Activated CD8-positive, alpha-beta T cell treated with anti-CD3 and anti-CD28 coated beads for 36 hours (primary cell): ENCODE results near the gene FAM200A. TPM values are rescaled to one million over a fixed set of nuclear protein-coding genes. Genes with fewer than 3 reads are reported as not detected.
A peak's percentile ranks its signal among the peaks of the same experiment; 100 is the strongest.

ENCODE experiments used
- ATAC-seq: fragments of 200-7000 bp; cut with Tn5 transposase; one replicate; pipeline ENCODE4 v1.10.0; 2021; ENCODE audit warnings: mild to moderate bottlenecking, moderate library complexity
- CTCF ChIA-PET: fragments of 350-600 bp; sonication (Branson Sonifier 250); formaldehyde crosslinking; loops from one replicate; lab custom pipeline; 2021; ENCODE audit warnings: antibody characterized with exemption; lab: Charles Lee
- POLR2A ChIA-PET: fragments of 350-600 bp; sonication (Branson Sonifier 250); formaldehyde crosslinking; loops from one replicate; lab custom pipeline; 2021; ENCODE audit warnings: antibody characterized with exemption; lab: Charles Lee
- DNase-seq: peaks from one replicate; pipeline ENCODE4 v3.0.0-alpha.2; 2020
- H3K27ac Mint-ChIP-seq: one replicate; pipeline ENCODE4 v1.8.0; 2021; ENCODE audit warnings: mild to moderate bottlenecking, mixed read lengths
- H3K27me3 Mint-ChIP-seq: one replicate; pipeline ENCODE4 v1.8.0; 2021; ENCODE audit warnings: mixed read lengths
- H3K36me3 Mint-ChIP-seq: one replicate; pipeline ENCODE4 v1.8.0; 2021; ENCODE audit warnings: low read depth, mixed read lengths
- H3K4me1 Mint-ChIP-seq: one replicate; pipeline ENCODE4 v1.8.0; 2021; ENCODE audit warnings: low read depth, mixed read lengths
- H3K4me3 Mint-ChIP-seq: one replicate; pipeline ENCODE4 v1.8.0; 2021; ENCODE audit warnings: mild to moderate bottlenecking, moderate library complexity, mixed read lengths
- H3K9me3 Mint-ChIP-seq: one replicate; pipeline ENCODE4 v1.8.0; 2021; ENCODE audit warnings: mixed read lengths
- CTCF ChIP-seq: fragments of 200-600 bp; IDR thresholded peaks from one replicate; pipeline ENCODE4 v1.8.0; 2022; ENCODE audit warnings: antibody characterized with exemption, mild to moderate bottlenecking
- intact Hi-C: fragments of 100-400 bp; cut with micrococcal nuclease; formaldehyde crosslinking; loops from one replicate; pipeline ENCODE4 v1.10.0; 2022
- total RNA-seq, 2 experiments: library from RNA; stranded (reverse); gene quantifications; one replicate each; pipeline ENCODE4 v1.2.3, GENCODE V29; 2021

The FAM200A gene
- total RNA-seq, 2 experiments from 2014 or later: 4.8 to 4.9 TPM

GRCh38 chr7:99531354-99531765 lies 20.6 kb downstream of the FAM200A start:
- CTCF ChIA-PET: interaction anchor here (1.1 to 1.5 kb wide), 2 partner anchors 9 to 49 kb away, joined by 3 to 4 read pairs; no protein-coding TSS in a partner anchor
- DNase-seq: no peak

GRCh38 chr7:99525713-99526440 lies 26.0 kb downstream of the FAM200A start:
- H3K27me3 Mint-ChIP-seq: no peaks in the 10 kb centered on the region
- peak; percentile 53 for DNase-seq
- peaks cover 48% of the 10 kb centered on the region for H3K36me3 Mint-ChIP-seq
- H3K4me1 Mint-ChIP-seq: no peaks in the 10 kb centered on the region
- peak; percentile 41 for TF ChIP-seq CTCF
- no peak overlapping the region for H3K27ac Mint-ChIP-seq
- H3K9me3 Mint-ChIP-seq: peaks cover 18% of the 10 kb centered on the region
- CTCF ChIA-PET: interaction anchor here (0.6 to 1.8 kb wide), 17 partner anchors 9 to 464 kb away, joined by 3 to 12 read pairs (median 4); partner anchors contain the start of genes FAM200A and ZNF655
- intact Hi-C loops: no loop called here
- POLR2A ChIA-PET: interaction anchor here (1.2 to 1.3 kb wide), 2 partner anchors 15 to 103 kb away, joined by 3 read pairs; no protein-coding TSS in a partner anchor
- no peak overlapping the region for H3K4me3 Mint-ChIP-seq
- peak; percentile 47 for ATAC-seq

More at GRCh38 chr7:99531354-99531765, 20.6 kb downstream of the FAM200A start:
- no peak for ATAC-seq
- no peaks in the 10 kb centered on the region for H3K27me3 Mint-ChIP-seq
- H3K4me3 Mint-ChIP-seq: no peak overlapping the region
- H3K27ac Mint-ChIP-seq: no peak overlapping the region
- TF ChIP-seq CTCF: no peak
- peaks cover 67% of the 10 kb centered on the region for H3K36me3 Mint-ChIP-seq
- intact Hi-C loops: no loop called here
- no peaks in the 10 kb centered on the region for H3K4me1 Mint-ChIP-seq
- peaks cover 46% of the 10 kb centered on the region for H3K9me3 Mint-ChIP-seq
- POLR2A ChIA-PET: no interaction called here

GRCh38 chr7:99521399-99521798 lies 30.5 kb downstream of the FAM200A start:
- TF ChIP-seq CTCF: no peak
- ChIA-PET POLR2A (interaction anchor here (0.7 to 1.3 kb wide), 3 partner anchors 9 to 19 kb away, joined by 3 to 4 read pairs (median 3); no protein-coding TSS in a partner anchor), CTCF (interaction anchor here (1.2 to 1.3 kb wide), 2 partner anchors 110 to 284 kb away, joined by 3 read pairs; no protein-coding TSS in a partner anchor)
- H3K4me3 Mint-ChIP-seq: no peak overlapping the region
- no peaks in the 10 kb centered on the region for H3K9me3 Mint-ChIP-seq
- DNase-seq: no peak
- intact Hi-C loops: no loop called here
- peaks cover 26% of the 10 kb centered on the region for H3K36me3 Mint-ChIP-seq
- no peaks in the 10 kb centered on the region for H3K27me3 Mint-ChIP-seq
- H3K27ac Mint-ChIP-seq: no peak overlapping the region
- ATAC-seq: no peak
- H3K4me1 Mint-ChIP-seq: no peaks in the 10 kb centered on the region

GRCh38 chr7:99514050-99514449 lies 37.9 kb downstream of the FAM200A start:
- no peak for TF ChIP-seq CTCF
- peaks cover 19% of the 10 kb centered on the region for H3K36me3 Mint-ChIP-seq
- no peak for ATAC-seq
- H3K4me3 Mint-ChIP-seq: no peak overlapping the region
- intact Hi-C loops: no loop called here
- DNase-seq: no peak
- H3K9me3 Mint-ChIP-seq: no peaks in the 10 kb centered on the region
- ChIA-PET POLR2A (interaction anchor here (1.1 kb wide), 1 partner anchor 9 kb away, joined by 4 read pairs; no protein-coding TSS in a partner anchor), CTCF (interaction anchor here (1.2 to 2.2 kb wide), 2 partner anchors 9 to 12 kb away, joined by 3 to 12 read pairs; no protein-coding TSS in a partner anchor)
- H3K27ac Mint-ChIP-seq: no peak overlapping the region
- peaks cover 11% of the 10 kb centered on the region for H3K4me1 Mint-ChIP-seq
- no peaks in the 10 kb centered on the region for H3K27me3 Mint-ChIP-seq

- ChIA-PET CTCF (interaction anchor here (1.1 to 1.9 kb wide), 3 partner anchors 10 to 52 kb away, joined by 4 to 6 read pairs (median 5); no protein-coding TSS in a partner anchor), POLR2A (interaction anchor here (0.7 to 2.8 kb wide), 11 partner anchors 9 to 414 kb away, joined by 3 to 9 read pairs (median 3); partner anchors contain the start of genes ATP5MF, TRIM4, ZNF655 and ZNF789)
- Mint-ChIP-seq H3K9me3 (peaks cover 3% of the 10 kb centered on the region), H3K27me3 (no peaks in the 10 kb centered on the region), H3K27ac (peak overlapping the region; percentile 95), H3K36me3 (peaks cover 10% of the 10 kb centered on the region), H3K4me1 (peaks cover 27% of the 10 kb centered on the region), H3K4me3 (peak overlapping the region; percentile 84)
- ATAC-seq (no peak), DNase-seq (no peak)
- intact Hi-C loops: loop anchor here (10.0 kb wide), 1 partner anchor 50 kb away; the partner anchor contains the start of genes FAM200A and ZNF655
- TF ChIP-seq CTCF: no peak
These were observed 46.6 kb downstream of the FAM200A start for GRCh38 chr7:99505324-99505662.
